ENCODE measurements around the gene PPP3CA. TPM values are rescaled to one million over a fixed set of nuclear protein-coding genes. Genes with fewer than 3 reads are reported as not detected.

PPP3CA gene
- total and polyA plus RNA-seq, 2 experiments from 2014 or later = 27.0 to 45.2 TPM

GRCh38 chr4:101348367-101348827, 1.1 kb upstream of the PPP3CA start:
- Histone ChIP-seq H3K4me1 (ENCODE audit: insufficient read depth) (peaks cover 16% of the 10 kb centered on the region), H3K4me2 (peak overlapping the region; percentile 97), H3K27ac (ENCODE audit: low read depth) (0 out of 2 replicates have a peak overlapping the region, but pooled peaks have one; percentile 95), H4K20me1 (replicated peaks; ENCODE audit: insufficient read depth) (0 out of 2 replicates have a peak, but pooled peaks cover 3% of the 10 kb centered on the region), H3K27me3 (ENCODE audit: insufficient read depth) (peaks cover 27% of the 10 kb centered on the region), H3K79me2 (replicated peaks; ENCODE audit: insufficient read depth) (peaks cover 24% of the 10 kb centered on the region), H3K9me2 (ENCODE audit: insufficient read depth) (no peaks in the 10 kb centered on the region), H3K4me3 (peak overlapping the region; percentile 95), H3F3A (replicated peaks; ENCODE audit: low read depth) (0 out of 2 replicates have a peak, but pooled peaks cover 3% of the 10 kb centered on the region), H3K36me3 (ENCODE audit: insufficient read depth) (no peaks in the 10 kb centered on the region), H2AFZ (peak overlapping the region; percentile 96)
- H3K4me1 Mint-ChIP-seq = peaks cover 23% of the 10 kb centered on the region
- DNase-seq (ENCODE audit: low spot score) (peak; percentile 52), ATAC-seq (peak; percentile 21)
- H3K27ac Mint-ChIP-seq = peak overlapping the region; percentile 75; the same call in 1 of the 2 replicates
- H3K4me3 Mint-ChIP-seq = peak overlapping the region; percentile 98
- H3K36me3 Mint-ChIP-seq (ENCODE audit: low read depth) = no peaks in the 10 kb centered on the region; the same call in 2 of the 3 replicates
- TF ChIP-seq REST (IDR thresholded peaks at IDR 0.05; ENCODE audit: unreplicated experiment) (no peak), POLR2AphosphoS5 (IDR thresholded peaks at IDR 0.05; ENCODE audit: low read depth) (no peak), ZNF462 (CRISPR knock-in tag; IDR thresholded peaks at IDR 0.05) (no peak)
- H3K27me3 Mint-ChIP-seq (ENCODE audit: insufficient read depth, low read depth, poor library complexity) = peaks cover 17% of the 10 kb centered on the region
- H3K9me3 Mint-ChIP-seq = peaks cover 4% of the 10 kb centered on the region; the same call in 1 of the 3 replicates
